ENCODE results near the gene ZNF106.
A peak's percentile ranks its signal among the peaks of the same experiment; 100 is the strongest.

The ZNF106 gene

DNA sequence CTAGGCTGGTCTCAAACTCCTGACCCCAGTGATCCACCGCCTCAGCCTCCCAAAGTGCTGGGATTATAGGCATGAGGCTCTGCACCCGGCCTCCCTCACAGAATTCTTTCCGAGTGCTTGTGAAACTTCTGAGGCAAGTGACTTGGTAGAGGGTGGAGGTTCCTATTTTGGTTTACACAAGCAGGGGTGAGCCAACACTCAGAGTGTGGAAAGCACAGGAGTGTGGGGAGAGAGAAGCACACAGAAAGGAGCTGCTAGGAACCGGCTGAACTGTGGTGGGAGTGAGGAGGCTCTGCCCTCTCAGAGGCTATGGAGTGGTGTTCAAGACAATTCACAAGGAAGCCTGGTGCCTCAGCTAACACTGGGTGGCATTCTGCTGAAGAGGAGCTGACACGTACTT is 123.9 kb downstream of the ZNF106 start:
- no peak for DNase-seq (ENCODE audit: low spot score)

GRCh38 chr15:42365921-42366550 is 124.9 kb downstream of the ZNF106 start:
- no peak for DNase-seq (ENCODE audit: low spot score)

DNA sequence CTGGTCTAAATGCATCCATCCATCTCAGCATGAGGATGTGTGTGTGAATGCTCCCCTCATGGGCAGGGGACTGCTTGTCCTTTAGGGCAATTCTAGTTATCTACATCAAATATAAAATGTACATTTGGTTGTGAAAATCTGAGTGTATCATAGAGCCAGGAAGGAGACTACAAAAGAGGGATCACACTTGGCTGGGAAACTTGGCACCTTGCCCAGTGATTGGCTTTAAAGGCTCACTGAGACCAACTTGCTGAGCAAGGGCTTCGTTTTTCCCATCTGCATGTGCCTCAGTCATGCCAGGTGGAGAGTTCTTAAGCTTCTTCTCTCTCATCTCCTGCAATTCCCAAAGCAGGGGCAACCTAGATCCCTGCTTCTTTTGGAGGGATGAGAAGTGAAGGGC is 126.4 kb downstream of the ZNF106 start:
- DNase-seq (ENCODE audit: low spot score): no peak

GRCh38 chr15:42363942-42364341 is 127.0 kb downstream of the ZNF106 start:
- DNase-seq (ENCODE audit: low spot score): no peak

GRCh38 chr15:42363487-42363886 is 127.5 kb downstream of the ZNF106 start:
- peak; percentile 49 for DNase-seq (ENCODE audit: low spot score)

All from iPS-NIHi11 (cell line).